Natural killer cell treated with Interleukin-12 subunit alpha and Interleukin-12 subunit beta and Interleukin-15 and Interleukin-18, amount 100 ng/mL, for 72 hours (primary cell): ENCODE measurements around the gene C3. TPM values are rescaled to one million over a fixed set of nuclear protein-coding genes. Genes with fewer than 3 reads are reported as not detected.
"Not testable (repeated sequence)": the region's sequence is repeated elsewhere in the genome, so short reads cannot be mapped to it uniquely, and the experiment has no call there.

Source experiments
- ATAC-seq, 2 donors: fragments of 150-1000 bp; cut with Tn5 transposase in 1 of 2; sonication (Bioruptor Pico), chemical (Tn5 transposase) in 1 of 2; 2 replicates each; pipeline ENCODE4 v1.10.0; 2021
- DNase-seq: peaks from one replicate; pipeline ENCODE4 v3.0.0; 2022; ENCODE audit warnings: low spot score
- H3K27ac Mint-ChIP-seq, 2 donors: 1 replicate in 1 of 2; 2 replicates in 1 of 2; pipeline ENCODE4 v1.8.0; 2022; ENCODE audit warnings: mixed read lengths in 2 of 2, mild to moderate bottlenecking in 1 of 2, moderate library complexity in 1 of 2
- H3K27me3 Mint-ChIP-seq, 2 donors: 1 replicate in 1 of 2; 2 replicates in 1 of 2; pipeline ENCODE4 v1.8.0; 2022; ENCODE audit warnings: mixed read lengths in 2 of 2
- H3K36me3 Mint-ChIP-seq: one replicate; pipeline ENCODE4 v1.8.0; 2022; ENCODE audit warnings: mixed read lengths
- H3K4me1 Mint-ChIP-seq, 2 donors: 1 replicate in 1 of 2; 2 replicates in 1 of 2; pipeline ENCODE4 v1.8.0; 2022; ENCODE audit warnings: low read depth in 2 of 2, mixed read lengths in 2 of 2, mild to moderate bottlenecking in 1 of 2
- H3K4me3 Mint-ChIP-seq: one replicate; pipeline ENCODE4 v1.8.0; 2022; ENCODE audit warnings: mixed read lengths
- H3K9me3 Mint-ChIP-seq: 2 replicates; pipeline ENCODE4 v1.8.0; 2022; ENCODE audit warnings: mixed read lengths
- total RNA-seq, 2 donors: library from RNA; stranded (reverse); gene quantifications; one replicate each; pipeline ENCODE4 v1.2.3, GENCODE V29; 2022

The C3 gene
- total RNA-seq, 2 donors from 2014 or later, result 3.5 to 9.2 TPM

GRCh38 chr19:6710273-6711077 lies 10.0 kb downstream of the C3 start:
- ATAC-seq, result peak in 1 of 2 donors; percentile 55
- H3K36me3 Mint-ChIP-seq, result no peaks in the 10 kb centered on the region
- DNase-seq, result peak; percentile 55
- H3K27ac Mint-ChIP-seq, result peak overlapping the region in 1 of 2 donors; percentile 10
- H3K9me3 Mint-ChIP-seq, result no peaks in the 10 kb centered on the region
- H3K27me3 Mint-ChIP-seq, result peaks cover 10 to 26% of the 10 kb centered on the region in 2 donors
- peaks cover 7 to 10% of the 10 kb centered on the region in 2 donors for H3K4me1 Mint-ChIP-seq
- H3K4me3 Mint-ChIP-seq, result peak overlapping the region; percentile 40

GRCh38 chr19:6709549-6709948 lies 10.9 kb downstream of the C3 start:
- H3K27ac Mint-ChIP-seq, result no peak overlapping the region
- H3K4me3 Mint-ChIP-seq, result no peak overlapping the region
- peaks cover 10 to 26% of the 10 kb centered on the region in 2 donors for H3K27me3 Mint-ChIP-seq
- H3K36me3 Mint-ChIP-seq, result no peaks in the 10 kb centered on the region
- peaks cover 7 to 10% of the 10 kb centered on the region in 2 donors for H3K4me1 Mint-ChIP-seq
- H3K9me3 Mint-ChIP-seq, result no peaks in the 10 kb centered on the region
- no peak for ATAC-seq
- peak; percentile 25 for DNase-seq

- peaks cover 10 to 26% of the 10 kb centered on the region in 2 donors for H3K27me3 Mint-ChIP-seq
- not testable (repeated sequence) for H3K36me3 Mint-ChIP-seq, H3K9me3 Mint-ChIP-seq, H3K27ac Mint-ChIP-seq, DNase-seq, ATAC-seq, H3K4me3 Mint-ChIP-seq
- peaks cover 7 to 10% of the 10 kb centered on the region in 2 donors for H3K4me1 Mint-ChIP-seq
Measured at GRCh38 chr19:6708913-6709312, 11.5 kb downstream of the C3 start.

- DNase-seq (peak; percentile 2), ATAC-seq (no peak)
- Mint-ChIP-seq H3K9me3 (no peaks in the 10 kb centered on the region), H3K36me3 (no peaks in the 10 kb centered on the region), H3K4me1 (peaks cover 7 to 10% of the 10 kb centered on the region in 2 donors), H3K27me3 (peaks cover 10 to 26% of the 10 kb centered on the region in 2 donors), H3K4me3 (no peak overlapping the region), H3K27ac (no peak overlapping the region)
Measured at GRCh38 chr19:6708346-6708745, 12.1 kb downstream of the C3 start.

- Mint-ChIP-seq H3K27me3 (peaks cover 10 to 26% of the 10 kb centered on the region in 2 donors), H3K9me3 (no peaks in the 10 kb centered on the region), H3K4me1 (peaks cover 7 to 10% of the 10 kb centered on the region in 2 donors), H3K4me3 (no peak overlapping the region), H3K36me3 (no peaks in the 10 kb centered on the region), H3K27ac (no peak overlapping the region)
- ATAC-seq, result no peak
- DNase-seq, result peak; percentile 45
Measured at GRCh38 chr19:6707658-6708018, 12.8 kb downstream of the C3 start.

- no peak for DNase-seq
- no peak overlapping the region for H3K27ac Mint-ChIP-seq
- no peak for ATAC-seq
Measured at GRCh38 chr19:6707011-6707657, 13.3 kb downstream of the C3 start.

GRCh38 chr19:6706633-6706958 lies 13.9 kb downstream of the C3 start:
- peak in 1 of 2 donors; percentile 25 for ATAC-seq
- Mint-ChIP-seq H3K4me3 (no peak overlapping the region), H3K4me1 (peaks cover 7 to 10% of the 10 kb centered on the region in 2 donors), H3K36me3 (no peaks in the 10 kb centered on the region), H3K27me3 (peaks cover 10 to 26% of the 10 kb centered on the region in 2 donors), H3K9me3 (no peaks in the 10 kb centered on the region), H3K27ac (no peak overlapping the region)
- no peak for DNase-seq

More at GRCh38 chr19:6707011-6707657, 13.3 kb downstream of the C3 start:
- peaks cover 10 to 26% of the 10 kb centered on the region in 2 donors for H3K27me3 Mint-ChIP-seq
- H3K4me3 Mint-ChIP-seq, result no peak overlapping the region
- peaks cover 7 to 10% of the 10 kb centered on the region in 2 donors for H3K4me1 Mint-ChIP-seq
- no peaks in the 10 kb centered on the region for H3K36me3 Mint-ChIP-seq
- no peaks in the 10 kb centered on the region for H3K9me3 Mint-ChIP-seq

GRCh38 chr19:6705931-6706632 lies 14.4 kb downstream of the C3 start:
- Mint-ChIP-seq H3K4me3 (no peak overlapping the region), H3K36me3 (no peaks in the 10 kb centered on the region), H3K27me3 (peaks cover 10 to 26% of the 10 kb centered on the region in 2 donors), H3K27ac (no peak overlapping the region), H3K4me1 (peaks cover 7 to 10% of the 10 kb centered on the region in 2 donors), H3K9me3 (no peaks in the 10 kb centered on the region)
- ATAC-seq (no peak), DNase-seq (peak; percentile 49)

- H3K4me3 Mint-ChIP-seq, result no peak overlapping the region
- H3K9me3 Mint-ChIP-seq, result no peaks in the 10 kb centered on the region
- H3K27me3 Mint-ChIP-seq, result no peaks in the 10 kb centered on the region
- peaks cover 0 to 4% of the 10 kb centered on the region in 2 donors for H3K4me1 Mint-ChIP-seq
- DNase-seq (no peak), ATAC-seq (no peak)
- H3K27ac Mint-ChIP-seq, result no peak overlapping the region
- no peaks in the 10 kb centered on the region for H3K36me3 Mint-ChIP-seq
Measured at GRCh38 chr19:6700586-6701316, 19.7 kb downstream of the C3 start.

- no peak for ATAC-seq
Measured at GRCh38 chr19:6699935-6700334, 20.5 kb downstream of the C3 start.

GRCh38 chr19:6697291-6697690 lies 23.2 kb downstream of the C3 start:
- no peak overlapping the region for H3K4me3 Mint-ChIP-seq
- ATAC-seq, result peak in 1 of 2 donors; percentile 40
- no peak overlapping the region for H3K27ac Mint-ChIP-seq
- peaks cover 0 to 4% of the 10 kb centered on the region in 2 donors for H3K4me1 Mint-ChIP-seq
- H3K27me3 Mint-ChIP-seq, result no peaks in the 10 kb centered on the region
- no peak for DNase-seq
- no peaks in the 10 kb centered on the region for H3K36me3 Mint-ChIP-seq
- no peaks in the 10 kb centered on the region for H3K9me3 Mint-ChIP-seq

More at GRCh38 chr19:6699935-6700334, 20.5 kb downstream of the C3 start:
- no peaks in the 10 kb centered on the region for H3K9me3 Mint-ChIP-seq
- H3K27ac Mint-ChIP-seq, result no peak overlapping the region
- no peak overlapping the region for H3K4me3 Mint-ChIP-seq
- H3K4me1 Mint-ChIP-seq, result peaks cover 0 to 4% of the 10 kb centered on the region in 2 donors
- DNase-seq, result no peak
- no peaks in the 10 kb centered on the region for H3K27me3 Mint-ChIP-seq
- no peaks in the 10 kb centered on the region for H3K36me3 Mint-ChIP-seq

GRCh38 chr19:6696239-6696820 lies 24.1 kb downstream of the C3 start:
- no peaks in the 10 kb centered on the region for H3K9me3 Mint-ChIP-seq
- no peaks in the 10 kb centered on the region for H3K27me3 Mint-ChIP-seq
- no peaks in the 10 kb centered on the region for H3K36me3 Mint-ChIP-seq
- H3K4me1 Mint-ChIP-seq, result peaks cover 0 to 4% of the 10 kb centered on the region in 2 donors
- DNase-seq (no peak), ATAC-seq (no peak)
- no peak overlapping the region for H3K27ac Mint-ChIP-seq
- no peak overlapping the region for H3K4me3 Mint-ChIP-seq
